ENCODE results near the gene SMYD3.

The SMYD3 gene

DNA sequence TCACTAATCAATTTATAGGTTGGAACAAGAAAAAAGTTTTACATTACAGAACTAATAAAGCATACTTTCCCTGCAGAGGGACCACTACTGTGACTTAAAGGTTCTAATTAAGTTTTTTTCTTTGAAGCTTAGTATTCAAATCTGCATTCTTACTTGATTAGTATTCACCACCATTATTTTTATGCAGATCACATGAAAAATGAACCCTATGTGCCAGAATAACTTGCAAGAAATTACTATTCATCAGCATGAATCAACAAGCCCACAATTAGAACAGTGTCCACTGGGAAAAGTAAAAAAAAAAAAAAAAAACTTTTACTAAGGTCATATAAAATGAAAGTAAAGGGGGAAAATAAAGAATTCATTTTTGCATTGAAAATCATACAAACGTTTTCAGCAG, 90.8 kb downstream of the SMYD3 start:
- no peak for DNase-seq (ENCODE audit: low spot score)

DNA sequence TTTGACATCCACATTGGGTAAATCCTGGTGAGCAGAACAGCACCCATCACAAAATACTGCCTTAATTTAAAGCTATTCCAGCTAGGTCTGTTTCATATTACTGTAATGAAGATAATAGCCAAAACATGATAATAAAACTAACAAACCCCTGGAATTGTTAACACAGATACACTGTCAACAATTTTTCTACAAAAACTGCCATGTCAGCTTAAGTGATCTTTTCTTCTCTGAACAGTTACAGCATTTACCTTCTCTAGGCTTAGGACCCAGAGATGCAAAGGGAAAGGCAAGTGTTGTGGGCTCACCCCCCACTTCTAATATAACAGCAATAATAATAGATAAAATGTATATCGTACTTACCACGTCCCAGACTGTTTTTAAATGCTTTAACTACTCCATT, 92.1 kb downstream of the SMYD3 start:
- no peak for DNase-seq (ENCODE audit: low spot score)

DNA sequence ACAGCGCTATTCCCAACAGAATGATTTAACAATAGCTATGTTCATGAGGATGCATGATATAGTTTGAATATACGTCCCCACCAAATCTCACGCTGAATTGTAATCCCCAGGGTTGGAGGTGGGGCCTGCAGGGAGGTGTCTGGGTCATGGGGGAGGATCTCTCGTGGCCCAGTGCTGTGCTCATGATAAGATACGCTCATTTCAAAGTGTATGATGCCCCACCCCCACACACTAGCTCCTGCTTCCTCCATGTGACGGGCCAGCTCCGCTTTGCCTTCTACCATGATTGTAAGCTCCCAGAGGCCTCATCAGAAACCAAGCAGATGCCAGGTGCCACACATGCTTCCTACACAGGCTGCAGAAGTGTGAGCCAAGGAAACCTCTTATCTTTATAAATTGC, 93.6 kb downstream of the SMYD3 start:
- DNase-seq (ENCODE audit: low spot score): no peak

DNA sequence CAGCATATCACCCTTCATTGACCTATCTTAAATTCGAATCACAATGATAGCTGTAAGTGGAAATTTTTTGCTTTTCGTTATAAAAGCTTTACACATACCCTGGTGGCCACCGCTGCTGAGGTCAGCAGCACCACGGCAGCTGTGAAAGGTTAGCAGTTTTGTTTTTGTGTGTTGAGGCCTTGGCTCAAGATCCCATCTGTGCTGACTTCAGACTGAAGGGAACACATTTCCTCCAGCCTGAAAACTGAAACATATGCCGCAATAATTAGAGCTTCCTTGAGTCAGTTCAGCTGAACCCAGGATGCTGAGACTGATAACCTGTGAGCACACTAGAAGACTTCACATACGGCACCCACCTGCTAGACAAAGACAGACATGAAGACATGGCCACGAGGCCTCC, 103.0 kb downstream of the SMYD3 start:
- DNase-seq (ENCODE audit: low spot score): no peak

GRCh38 chr1:246398126-246398813, 108.8 kb downstream of the SMYD3 start:
- no peak for DNase-seq (ENCODE audit: low spot score)

GRCh38 chr1:246397046-246397445, 110.0 kb downstream of the SMYD3 start:
- DNase-seq (ENCODE audit: low spot score): no peak

GRCh38 chr1:246396322-246396721, 110.8 kb downstream of the SMYD3 start:
- DNase-seq (ENCODE audit: low spot score): no peak

GRCh38 chr1:246394121-246394520, 113.0 kb downstream of the SMYD3 start:
- no peak for DNase-seq (ENCODE audit: low spot score)

DNA sequence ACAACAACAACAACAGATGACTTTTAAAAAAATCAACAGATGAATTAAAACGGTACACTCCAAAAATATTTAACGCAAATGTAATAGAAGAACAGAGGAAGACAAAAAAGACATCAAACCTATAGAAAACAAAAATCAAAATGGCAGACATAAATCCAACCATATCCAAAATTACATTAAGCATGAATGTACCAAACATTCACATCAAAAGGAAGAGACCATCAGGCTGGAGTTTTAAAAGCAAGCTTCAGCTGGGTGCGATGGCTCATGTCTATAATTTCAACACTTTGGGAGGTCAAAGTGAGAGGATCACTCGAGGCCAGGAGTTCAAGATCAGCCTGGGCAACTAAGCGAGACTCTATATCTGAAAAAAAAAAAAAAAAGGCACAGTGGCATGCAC, 116.2 kb downstream of the SMYD3 start:
- no peak for DNase-seq (ENCODE audit: low spot score)

DNA sequence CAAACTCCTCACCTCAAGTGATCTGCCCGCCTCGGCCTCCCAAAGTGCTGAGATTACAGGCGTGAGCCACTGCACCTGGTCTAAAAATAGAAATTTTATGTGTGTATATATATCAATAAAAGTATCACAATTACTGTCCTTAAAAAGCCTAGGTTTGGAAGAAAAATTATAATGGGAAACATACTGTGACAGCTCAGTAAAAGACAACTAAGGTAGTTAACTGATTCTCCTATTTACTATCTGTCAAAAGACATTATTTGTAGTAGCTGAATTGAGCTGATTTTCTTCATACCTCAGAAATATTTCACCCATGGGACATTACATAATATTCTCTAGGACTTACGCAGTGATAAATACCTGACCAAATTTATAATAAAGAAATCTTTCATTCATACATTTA, 122.5 kb downstream of the SMYD3 start:
- no peak for DNase-seq (ENCODE audit: low spot score)

DNA sequence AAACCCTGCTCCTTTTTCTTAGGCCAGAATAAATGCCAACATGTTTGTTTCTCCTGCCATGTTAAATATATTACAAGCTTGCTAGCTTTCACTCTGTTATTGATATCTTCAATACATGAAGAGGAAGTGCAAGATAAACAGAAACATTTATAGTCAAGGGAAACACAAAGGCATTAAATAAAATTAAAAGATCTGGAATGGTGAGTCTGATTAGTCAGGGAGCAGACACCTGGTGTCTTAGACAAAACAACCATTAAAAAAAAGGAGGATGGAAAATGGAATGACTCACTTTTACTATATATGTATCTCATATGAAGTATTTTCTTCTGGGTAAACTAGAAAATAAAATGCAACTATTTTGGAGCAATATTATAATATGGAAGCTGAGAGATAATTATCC, 123.3 kb downstream of the SMYD3 start:
- DNase-seq (ENCODE audit: low spot score): no peak

- DNase-seq (ENCODE audit: low spot score): no peak
Measured at GRCh38 chr1:246383239-246383589, 123.9 kb downstream of the SMYD3 start.

DNA sequence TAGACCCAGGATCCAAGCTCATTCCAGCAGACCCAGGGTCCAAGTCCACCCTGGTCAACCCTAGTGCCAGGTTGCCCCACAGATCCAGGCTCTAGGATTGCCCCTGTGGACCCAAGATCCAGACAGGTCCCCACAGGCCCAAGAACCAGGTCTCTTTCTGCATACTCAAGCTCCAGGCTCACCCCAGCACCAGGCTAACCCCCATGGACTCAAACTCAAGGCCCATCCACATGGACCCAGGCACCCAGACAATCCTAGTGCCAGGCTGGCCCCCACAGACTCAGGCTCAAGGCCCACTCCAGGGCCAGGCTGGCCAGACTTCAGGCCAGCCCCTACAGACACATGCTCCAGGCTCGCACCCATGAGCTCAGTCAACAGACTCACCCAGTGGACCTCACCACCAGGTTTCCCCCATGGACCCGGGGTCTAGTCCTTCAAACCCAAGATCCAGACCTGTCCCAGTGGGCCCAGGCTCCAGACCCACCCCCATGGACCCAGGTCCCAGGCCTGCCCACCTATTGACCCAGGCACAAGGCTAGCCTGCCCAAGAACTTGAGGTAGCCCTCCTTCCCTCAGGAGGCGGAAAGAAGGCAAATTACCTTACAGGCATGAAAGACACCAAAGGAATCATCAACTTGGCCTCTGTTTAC, 124.4 kb downstream of the SMYD3 start:
- no peak for DNase-seq (ENCODE audit: low spot score)

DNA sequence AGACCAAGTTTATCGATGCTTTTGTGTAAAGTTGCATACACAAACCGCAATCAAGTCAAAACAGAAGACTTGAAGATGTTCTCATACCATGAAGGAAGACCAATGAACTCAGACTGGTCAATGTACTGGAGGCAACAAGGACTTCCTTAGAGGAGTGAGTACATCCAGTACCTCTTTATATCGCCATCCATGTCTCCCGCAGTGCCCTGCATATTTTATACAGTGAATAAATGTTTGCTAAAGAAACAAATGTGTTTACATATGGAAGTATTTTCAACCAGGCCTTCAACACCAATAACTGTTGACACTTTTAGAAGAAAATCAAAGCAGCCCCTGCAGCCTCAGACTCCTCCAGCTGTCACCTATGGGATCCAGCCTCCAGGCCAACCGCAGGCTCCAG, 125.6 kb downstream of the SMYD3 start:
- DNase-seq (ENCODE audit: low spot score): no peak

GRCh38 chr1:246377625-246378153, 129.4 kb downstream of the SMYD3 start:
- no peak for DNase-seq (ENCODE audit: low spot score)

DNA sequence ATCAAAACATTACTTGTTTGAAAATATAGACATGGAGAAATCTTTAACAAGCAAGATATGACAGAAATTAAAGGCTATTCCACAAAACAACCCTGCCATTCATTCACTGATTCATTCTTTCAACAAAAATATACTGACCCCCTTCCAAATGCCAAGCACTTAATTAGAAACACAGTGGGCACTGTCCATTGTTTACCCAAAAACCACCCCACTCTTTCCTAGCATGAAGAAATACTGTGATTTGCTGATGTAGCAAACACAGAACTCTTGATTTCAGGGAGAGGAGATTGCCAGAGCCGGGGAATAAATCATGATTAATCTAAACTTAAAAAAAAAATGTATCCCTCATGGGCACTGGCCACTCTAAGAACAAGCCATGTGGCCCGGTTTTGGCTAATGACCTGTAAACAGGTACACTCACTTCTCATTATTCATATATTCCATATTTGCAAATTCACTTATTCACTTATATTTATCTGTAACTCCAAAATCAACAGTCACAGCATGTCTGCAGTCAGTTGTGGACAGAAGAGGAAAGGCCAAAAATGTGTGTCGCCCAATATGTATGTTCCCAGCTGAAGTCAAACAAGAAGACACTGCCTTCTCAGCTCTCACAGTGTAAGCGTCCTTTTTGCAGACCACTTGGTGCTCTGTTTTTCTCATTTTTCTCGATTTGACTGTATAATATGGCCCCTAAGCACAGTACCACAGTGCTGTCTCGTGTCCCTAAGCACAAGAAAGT, 133.1 kb downstream of the SMYD3 start:
- DNase-seq (ENCODE audit: low spot score): no peak

GRCh38 chr1:246372559-246372958, 134.5 kb downstream of the SMYD3 start:
- DNase-seq (ENCODE audit: low spot score): no peak

DNA sequence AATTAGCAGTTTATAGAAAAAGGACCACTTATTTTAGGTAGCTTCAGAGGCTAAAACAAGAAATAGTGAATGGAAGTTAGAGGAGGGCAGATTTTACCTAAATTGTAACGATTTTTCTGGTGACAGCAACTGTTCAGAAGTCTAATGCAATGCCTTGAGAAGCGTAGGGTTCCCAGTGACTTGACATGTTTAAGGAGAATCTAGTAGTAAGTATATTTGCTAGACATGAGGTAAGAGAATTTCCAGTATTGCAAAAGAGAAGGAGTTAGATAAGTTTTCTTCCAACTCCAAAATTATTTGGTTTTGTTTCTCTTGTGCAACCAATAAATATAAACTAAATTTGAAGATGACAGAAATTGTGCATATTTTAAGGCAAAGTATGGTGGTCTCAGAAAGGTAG, 140.0 kb downstream of the SMYD3 start:
- no peak for DNase-seq (ENCODE audit: low spot score)

DNA sequence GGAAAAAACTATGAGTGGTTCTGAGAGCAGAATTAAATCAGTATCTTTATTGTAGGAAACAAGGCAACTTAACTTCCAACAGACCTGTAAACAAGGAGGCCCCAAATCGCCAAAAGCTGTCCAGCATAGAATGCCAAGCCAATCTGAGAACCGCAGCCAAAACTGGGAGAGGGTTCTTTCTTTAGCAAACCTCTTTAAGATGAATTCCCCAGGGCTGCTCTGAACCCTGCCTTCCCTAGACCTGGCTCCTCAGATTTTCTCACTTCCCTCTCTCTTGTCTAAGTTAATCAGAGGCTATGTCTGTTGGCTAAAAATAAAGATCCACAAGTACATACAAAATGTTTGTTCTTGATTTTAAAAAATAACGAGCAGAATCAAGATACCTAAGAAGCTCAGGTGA, 141.4 kb downstream of the SMYD3 start:
- no peak for DNase-seq (ENCODE audit: low spot score)

GRCh38 chr1:246364415-246364941, 142.6 kb downstream of the SMYD3 start:
- no peak for DNase-seq (ENCODE audit: low spot score)

DNA sequence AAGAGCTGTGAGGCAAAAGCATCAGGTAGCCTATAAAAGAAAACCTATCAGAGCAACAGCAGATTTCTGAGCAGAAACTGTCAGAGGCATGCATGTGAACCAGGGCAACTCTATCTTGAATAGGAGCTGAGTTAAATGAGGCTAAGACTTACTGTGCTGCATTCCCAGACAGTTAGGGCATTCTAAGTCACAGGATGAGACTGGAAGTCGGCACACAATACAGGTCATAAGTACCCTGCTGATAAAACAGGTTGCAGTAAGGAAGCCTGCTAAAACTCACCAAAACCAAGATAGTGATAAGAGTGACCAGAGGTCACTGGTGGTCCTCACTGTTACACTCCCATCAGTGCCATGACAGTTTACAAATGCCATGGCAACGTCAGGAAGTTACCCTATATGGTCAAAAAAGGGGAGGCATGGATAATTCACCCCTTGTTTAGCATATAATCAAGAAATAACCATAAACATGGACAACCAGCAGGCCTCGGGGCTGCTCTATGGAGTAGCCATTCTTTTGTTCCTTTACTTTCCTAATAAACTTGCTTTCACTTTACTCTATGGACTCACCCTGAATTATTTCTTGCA, 150.0 kb downstream of the SMYD3 start:
- peak; percentile 18 for DNase-seq (ENCODE audit: low spot score)

- DNase-seq (ENCODE audit: low spot score): no peak
Measured at GRCh38 chr1:246355411-246356230, 151.5 kb downstream of the SMYD3 start.

Measured in AG08396 (cell line).